OCI-LY7 (cell line): ENCODE results near the gene FGD5. TPM values are rescaled to one million over a fixed set of nuclear protein-coding genes. Genes with fewer than 3 reads are reported as not detected.
A peak's percentile ranks its signal among the peaks of the same experiment; 100 is the strongest.

Source experiments
- BruUV-seq: library from RNA; stranded (reverse); fragments of 400-500 nt; replicated peaks from 2 replicates; lab custom pipeline; 2021; lab: Mats Ljungman, UMichigan
- CTCF ChIA-PET: fragments of 300-600 bp; sonication (Branson Sonifier 250); formaldehyde crosslinking; loops from one replicate; lab custom pipeline; 2022; ENCODE audit warnings: antibody characterized with exemption; ENCODE audit not compliant: unreplicated experiment; lab: Charles Lee
- POLR2A ChIA-PET: fragments of 300-600 bp; sonication (Branson Sonifier 250); formaldehyde crosslinking; loops from one replicate; lab custom pipeline; 2022; ENCODE audit warnings: antibody characterized with exemption; lab: Charles Lee
- DNase-seq: peaks from one replicate; pipeline ENCODE4 v3.0.0-alpha.2; 2015; ENCODE audit warnings: low spot score
- H2AFZ ChIP-seq: fragments of 200-600 bp; sonication (generic), shearing (Covaris generic); 2 replicates; pipeline ENCODE4 v1.6.1; 2014; ENCODE audit warnings: mild to moderate bottlenecking, antibody characterized with exemption, low read length, moderate library complexity
- H3K27ac ChIP-seq: fragments of 200-600 bp; sonication (generic); 2 replicates; pipeline ENCODE4 v1.5.1; 2014; ENCODE audit warnings: mixed run types, low read depth, mild to moderate bottlenecking, moderate library complexity, low read length, inconsistent platforms; ENCODE audit not compliant: poor library complexity, severe bottlenecking
- H3K36me3 ChIP-seq: fragments of 200-600 bp; sonication (generic); 2 replicates; pipeline ENCODE4 v1.6.1; 2014; ENCODE audit warnings: mild to moderate bottlenecking, antibody characterized with exemption, low read length, moderate library complexity, mixed read lengths; ENCODE audit not compliant: insufficient read depth
- H3K4me1 ChIP-seq: fragments of 200-600 bp; sonication (generic); 2 replicates; pipeline ENCODE4 v1.5.1; 2014; ENCODE audit warnings: mild to moderate bottlenecking, low read length; ENCODE audit not compliant: insufficient read depth, poor library complexity, severe bottlenecking
- H3K4me2 ChIP-seq: fragments of 200-600 bp; sonication (generic); 2 replicates; pipeline ENCODE4 v1.6.1; 2014; ENCODE audit warnings: mild to moderate bottlenecking, low read length
- H3K4me3 ChIP-seq: fragments of 200-600 bp; sonication (generic); 2 replicates; pipeline ENCODE4 v1.5.1; 2014; ENCODE audit warnings: mild to moderate bottlenecking, low read depth, low read length; ENCODE audit not compliant: poor library complexity, severe bottlenecking
- H3K79me2 ChIP-seq: fragments of 200-600 bp; sonication (generic); 2 replicates; pipeline ENCODE4 v1.6.1; 2016; ENCODE audit warnings: low read depth, mild to moderate bottlenecking, low read length, moderate library complexity, mixed read lengths; ENCODE audit not compliant: insufficient read depth
- H3K9me2 ChIP-seq: fragments of 200-600 bp; sonication (generic); 2 replicates; pipeline ENCODE4 v1.6.1; 2016; ENCODE audit warnings: mild to moderate bottlenecking, low read length, mixed read lengths; ENCODE audit not compliant: insufficient read depth
- H3K9me3 ChIP-seq: fragments of 200-600 bp; sonication (generic); 2 replicates; pipeline ENCODE4 v1.6.1; 2014; ENCODE audit warnings: mild to moderate bottlenecking, mixed run types, low read length, mixed read lengths
- H4K20me1 ChIP-seq: fragments of 200-600 bp; sonication (generic); 2 replicates; pipeline ENCODE4 v1.6.1; 2014; ENCODE audit warnings: mild to moderate bottlenecking, antibody characterized with exemption, low read length, moderate library complexity, mixed read lengths; ENCODE audit not compliant: insufficient read depth
- EZH2phosphoT487 ChIP-seq: fragments of 200-600 bp; sonication (generic); IDR thresholded peaks from 2 replicates; pipeline ENCODE4 v1.6.1; 2018; ENCODE audit warnings: low read depth, borderline replicate concordance, mild to moderate bottlenecking, mixed run types, antibody characterized with exemption, low read length, moderate library complexity, mixed read lengths
- intact Hi-C: fragments of 100-400 bp; cut with micrococcal nuclease; formaldehyde crosslinking; loops from one replicate; pipeline ENCODE4 v1.10.0; 2022; ENCODE audit not compliant: unreplicated experiment
- total RNA-seq, 2 experiments: library from RNA; depleted of rRNA in 1 of 2; stranded (reverse); fragments of >200 nt in 1 of 2; shearing (Covaris generic) in 1 of 2; gene quantifications; 2 replicates each; pipeline ENCODE4 v1.2.3, GENCODE V29; 2014 to 2022
- TF ChIP-seq, protein P1 (sequence below): fragments of 200-600 bp; sonication (generic); conservative IDR thresholded peaks from 2 replicates; pipeline ENCODE4 v1.5.1; 2014; ENCODE audit warnings: mild to moderate bottlenecking, antibody characterized with exemption, low read length, moderate library complexity, mixed read lengths

Gene FGD5
- total RNA-seq, 2 experiments from 2014 or later, result 0.09 to 0.21 TPM

DNA sequence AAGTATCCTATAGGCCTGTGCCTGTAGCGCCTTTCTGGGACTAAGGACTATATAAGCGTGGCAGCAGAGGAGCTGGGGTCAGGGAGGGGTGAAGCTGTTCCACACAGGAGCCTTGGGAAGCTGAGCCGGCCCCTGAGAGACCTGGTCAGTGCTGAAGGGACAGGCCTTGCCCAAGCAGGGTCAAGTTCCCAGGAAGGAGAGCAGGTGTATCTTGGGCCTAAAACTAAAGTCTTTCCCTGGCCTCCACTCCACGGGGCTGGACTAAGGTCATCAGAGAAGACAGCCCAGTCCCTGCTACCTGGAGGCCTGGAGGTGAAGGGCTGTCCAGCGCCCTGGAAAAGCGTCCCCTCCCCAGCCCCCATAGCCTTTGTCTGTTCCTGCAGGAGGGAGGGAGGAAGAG is 104.7 kb downstream of the FGD5 start:
- no peaks in the 10 kb centered on the region for H4K20me1 ChIP-seq
- no peaks in the 10 kb centered on the region for H3K9me2 ChIP-seq
- ChIA-PET POLR2A (interaction anchor here (1.0 to 1.4 kb wide), 2 partner anchors 82 to 106 kb away, joined by 3 read pairs; no protein-coding TSS in a partner anchor), CTCF (no interaction called here)
- TF ChIP-seq, protein P1, sequence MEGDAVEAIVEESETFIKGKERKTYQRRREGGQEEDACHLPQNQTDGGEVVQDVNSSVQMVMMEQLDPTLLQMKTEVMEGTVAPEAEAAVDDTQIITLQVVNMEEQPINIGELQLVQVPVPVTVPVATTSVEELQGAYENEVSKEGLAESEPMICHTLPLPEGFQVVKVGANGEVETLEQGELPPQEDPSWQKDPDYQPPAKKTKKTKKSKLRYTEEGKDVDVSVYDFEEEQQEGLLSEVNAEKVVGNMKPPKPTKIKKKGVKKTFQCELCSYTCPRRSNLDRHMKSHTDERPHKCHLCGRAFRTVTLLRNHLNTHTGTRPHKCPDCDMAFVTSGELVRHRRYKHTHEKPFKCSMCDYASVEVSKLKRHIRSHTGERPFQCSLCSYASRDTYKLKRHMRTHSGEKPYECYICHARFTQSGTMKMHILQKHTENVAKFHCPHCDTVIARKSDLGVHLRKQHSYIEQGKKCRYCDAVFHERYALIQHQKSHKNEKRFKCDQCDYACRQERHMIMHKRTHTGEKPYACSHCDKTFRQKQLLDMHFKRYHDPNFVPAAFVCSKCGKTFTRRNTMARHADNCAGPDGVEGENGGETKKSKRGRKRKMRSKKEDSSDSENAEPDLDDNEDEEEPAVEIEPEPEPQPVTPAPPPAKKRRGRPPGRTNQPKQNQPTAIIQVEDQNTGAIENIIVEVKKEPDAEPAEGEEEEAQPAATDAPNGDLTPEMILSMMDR, result no peak
- TF ChIP-seq EZH2phosphoT487, result no peak
- no peaks in the 10 kb centered on the region for H3K9me3 ChIP-seq
- H3K4me1 ChIP-seq, result no peaks in the 10 kb centered on the region
- H3K79me2 ChIP-seq, result no peaks in the 10 kb centered on the region
- H3K4me3 ChIP-seq, result no peak overlapping the region
- no TSS peak for BruUV-seq
- no peaks in the 10 kb centered on the region for H3K36me3 ChIP-seq
- intact Hi-C loops, result loop anchor here (5.0 kb wide), 1 partner anchor 661 kb away; no protein-coding TSS in a partner anchor
- no peak overlapping the region for H3K4me2 ChIP-seq
- no peak overlapping the region for H3K27ac ChIP-seq
- no peak for DNase-seq
- H2AFZ ChIP-seq, result no peak overlapping the region

DNA sequence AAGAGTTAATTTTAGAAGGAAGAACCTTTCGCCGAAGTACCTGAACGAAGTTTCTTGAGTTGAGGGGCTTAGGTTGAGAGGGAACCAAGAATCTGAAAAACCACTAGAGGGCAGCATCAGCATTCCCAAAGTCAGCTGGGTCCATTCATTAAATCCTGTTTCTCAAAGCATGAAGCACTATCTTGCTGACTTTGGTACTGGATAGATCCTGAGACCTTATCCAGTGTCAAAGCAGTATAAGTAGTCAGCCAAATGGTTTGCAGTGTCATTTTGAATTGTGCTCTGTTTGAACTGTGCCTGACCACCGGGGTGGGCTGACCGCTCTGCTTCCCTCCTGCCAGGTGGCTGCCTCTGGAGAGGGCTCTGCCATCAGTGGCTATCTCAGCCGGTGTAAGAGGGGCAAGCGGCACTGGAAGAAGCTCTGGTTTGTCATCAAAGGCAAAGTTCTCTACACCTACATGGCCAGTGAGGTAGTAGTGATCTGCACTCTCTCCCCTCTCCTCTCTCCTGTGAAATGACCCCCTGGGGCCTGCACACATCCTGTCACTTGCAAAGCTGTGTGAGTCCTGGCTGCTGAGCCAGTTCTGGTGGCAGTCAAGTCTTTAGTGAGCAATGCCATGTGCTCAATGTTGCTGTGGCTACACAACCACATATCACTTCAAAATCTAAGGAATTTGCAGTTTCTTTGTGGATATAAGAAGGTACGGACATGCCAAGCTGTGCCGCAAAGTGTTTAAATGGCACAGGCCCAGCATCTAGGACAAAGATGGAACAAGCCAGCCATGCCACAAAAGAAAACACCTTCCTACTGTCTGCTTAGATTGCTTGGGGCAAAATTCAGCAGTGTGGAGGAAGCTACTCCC is 107.2 kb downstream of the FGD5 start:
- Histone ChIP-seq H3K9me3 (no peaks in the 10 kb centered on the region), H2AFZ (no peak overlapping the region)
- no peak for TF ChIP-seq EZH2phosphoT487
- TF ChIP-seq, protein P1, result peak; percentile 93

More for the DNA sequence above, 107.2 kb downstream of the FGD5 start:
- peak; percentile 71 for DNase-seq
- Histone ChIP-seq H3K36me3 (no peaks in the 10 kb centered on the region), H4K20me1 (no peaks in the 10 kb centered on the region), H3K4me3 (no peak overlapping the region), H3K4me1 (no peaks in the 10 kb centered on the region), H3K79me2 (no peaks in the 10 kb centered on the region), H3K27ac (no peak overlapping the region), H3K9me2 (no peaks in the 10 kb centered on the region), H3K4me2 (no peak overlapping the region)
- intact Hi-C loops, result loop anchor here (5.0 kb wide), 3 partner anchors 81 to 171 kb away; partner anchors contain the start of gene RBSN
- CTCF ChIA-PET, result interaction anchor here (0.9 to 1.6 kb wide), 2 partner anchors 18 to 125 kb away, joined by 3 to 4 read pairs; no protein-coding TSS in a partner anchor
- POLR2A ChIA-PET, result interaction anchor here (0.5 kb wide), 2 partner anchors 193 to 219 kb away, joined by 4 to 6 read pairs; no protein-coding TSS in a partner anchor
- no TSS peak for BruUV-seq
